ENCODE results near the gene CECR2. TPM values are rescaled to one million over a fixed set of nuclear protein-coding genes. Genes with fewer than 3 reads are reported as not detected.

CECR2 gene
- total RNA-seq, 1 donor from 2014 or later = 67.8 TPM

DNA sequence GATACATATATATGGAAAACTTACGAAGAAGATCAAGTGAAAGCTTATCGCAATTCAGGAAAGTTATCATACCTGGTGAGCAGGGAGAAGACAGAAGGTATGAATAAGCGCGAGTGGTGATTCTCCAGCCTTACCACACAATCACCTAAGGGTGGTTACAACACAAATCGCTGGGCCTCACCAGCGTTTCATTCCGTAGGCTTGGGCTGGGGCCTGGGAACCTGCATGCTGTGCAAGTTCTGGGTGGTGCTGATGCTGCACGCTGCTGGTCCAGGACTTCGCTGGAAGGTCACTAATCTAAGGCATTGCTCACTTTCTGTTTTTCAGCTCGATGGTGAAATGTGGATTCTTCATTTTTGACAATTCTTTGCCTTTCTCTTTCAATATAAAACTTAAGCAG, 117.5 kb downstream of the CECR2 start:
- Mint-ChIP-seq H3K36me3 (peaks cover 26% of the 10 kb centered on the region), H3K27ac (no peak overlapping the region)
- no peaks in the 10 kb centered on the region for H3K27me3 ChIP-seq

GRCh38 chr22:17489101-17489500, 119.8 kb downstream of the CECR2 start:
- Mint-ChIP-seq H3K27me3 (ENCODE audit: insufficient read depth, low read depth) (no peaks in the 10 kb centered on the region), H3K4me3 (no peak overlapping the region), H3K36me3 (peaks cover 19% of the 10 kb centered on the region), H3K27ac (no peak overlapping the region), H3K4me1 (peaks cover 30% of the 10 kb centered on the region), H3K9me3 (no peaks in the 10 kb centered on the region)
- no peak for DNase-seq (ENCODE audit: low spot score)
- H3F3A ChIP-seq (ENCODE audit: low read depth) = peaks cover 35% of the 10 kb centered on the region
- H3K36me3 ChIP-seq = no peaks in the 10 kb centered on the region
- H3K79me2 ChIP-seq (ENCODE audit: low read depth) = peaks cover 100% of the 10 kb centered on the region
- no peak overlapping the region for H3K9ac ChIP-seq
- no peak overlapping the region for H3K4me2 ChIP-seq
- peaks cover 85% of the 10 kb centered on the region for H4K20me1 ChIP-seq (ENCODE audit: low read depth)
- H3K4me3 ChIP-seq = no peak overlapping the region
- H3K27me3 ChIP-seq = no peaks in the 10 kb centered on the region
- peak overlapping the region; percentile 15 for H3K27ac ChIP-seq
- H3K9me3 ChIP-seq (ENCODE audit: low read depth) = no peaks in the 10 kb centered on the region
- peaks cover 36% of the 10 kb centered on the region for H3K4me1 ChIP-seq
- no peak overlapping the region for H2AFZ ChIP-seq (replicated peaks)
- TF ChIP-seq EZH2phosphoT487 (IDR thresholded peaks at IDR 0.05) (no peak), EZH2 (IDR thresholded peaks at IDR 0.05) (no peak)
- TF ChIP-seq, protein P1, sequence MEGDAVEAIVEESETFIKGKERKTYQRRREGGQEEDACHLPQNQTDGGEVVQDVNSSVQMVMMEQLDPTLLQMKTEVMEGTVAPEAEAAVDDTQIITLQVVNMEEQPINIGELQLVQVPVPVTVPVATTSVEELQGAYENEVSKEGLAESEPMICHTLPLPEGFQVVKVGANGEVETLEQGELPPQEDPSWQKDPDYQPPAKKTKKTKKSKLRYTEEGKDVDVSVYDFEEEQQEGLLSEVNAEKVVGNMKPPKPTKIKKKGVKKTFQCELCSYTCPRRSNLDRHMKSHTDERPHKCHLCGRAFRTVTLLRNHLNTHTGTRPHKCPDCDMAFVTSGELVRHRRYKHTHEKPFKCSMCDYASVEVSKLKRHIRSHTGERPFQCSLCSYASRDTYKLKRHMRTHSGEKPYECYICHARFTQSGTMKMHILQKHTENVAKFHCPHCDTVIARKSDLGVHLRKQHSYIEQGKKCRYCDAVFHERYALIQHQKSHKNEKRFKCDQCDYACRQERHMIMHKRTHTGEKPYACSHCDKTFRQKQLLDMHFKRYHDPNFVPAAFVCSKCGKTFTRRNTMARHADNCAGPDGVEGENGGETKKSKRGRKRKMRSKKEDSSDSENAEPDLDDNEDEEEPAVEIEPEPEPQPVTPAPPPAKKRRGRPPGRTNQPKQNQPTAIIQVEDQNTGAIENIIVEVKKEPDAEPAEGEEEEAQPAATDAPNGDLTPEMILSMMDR (IDR thresholded peaks at IDR 0.05) = no peak

More for the DNA sequence above, 117.5 kb downstream of the CECR2 start:
- Mint-ChIP-seq H3K4me3 (no peak overlapping the region), H3K27me3 (ENCODE audit: insufficient read depth, low read depth) (no peaks in the 10 kb centered on the region), H3K4me1 (peaks cover 14% of the 10 kb centered on the region), H3K9me3 (no peaks in the 10 kb centered on the region)
- H3K4me1 ChIP-seq = peaks cover 14% of the 10 kb centered on the region
- H3K27ac ChIP-seq = peak overlapping the region; percentile 5
- no peak overlapping the region for H3K4me3 ChIP-seq
- no peak overlapping the region for H2AFZ ChIP-seq (replicated peaks)
- H3K9me3 ChIP-seq (ENCODE audit: low read depth) = no peaks in the 10 kb centered on the region
- peaks cover 13% of the 10 kb centered on the region for H3F3A ChIP-seq (ENCODE audit: low read depth)
- DNase-seq (ENCODE audit: low spot score) = no peak
- TF ChIP-seq, protein P1 (IDR thresholded peaks at IDR 0.05) = no peak
- TF ChIP-seq EZH2phosphoT487 (IDR thresholded peaks at IDR 0.05) (no peak), EZH2 (IDR thresholded peaks at IDR 0.05) (no peak)
- no peak overlapping the region for H3K9ac ChIP-seq
- peaks cover 98% of the 10 kb centered on the region for H3K79me2 ChIP-seq (ENCODE audit: low read depth)
- peaks cover 74% of the 10 kb centered on the region for H4K20me1 ChIP-seq (ENCODE audit: low read depth)
- H3K4me2 ChIP-seq = no peak overlapping the region
- H3K36me3 ChIP-seq = no peaks in the 10 kb centered on the region

DNA sequence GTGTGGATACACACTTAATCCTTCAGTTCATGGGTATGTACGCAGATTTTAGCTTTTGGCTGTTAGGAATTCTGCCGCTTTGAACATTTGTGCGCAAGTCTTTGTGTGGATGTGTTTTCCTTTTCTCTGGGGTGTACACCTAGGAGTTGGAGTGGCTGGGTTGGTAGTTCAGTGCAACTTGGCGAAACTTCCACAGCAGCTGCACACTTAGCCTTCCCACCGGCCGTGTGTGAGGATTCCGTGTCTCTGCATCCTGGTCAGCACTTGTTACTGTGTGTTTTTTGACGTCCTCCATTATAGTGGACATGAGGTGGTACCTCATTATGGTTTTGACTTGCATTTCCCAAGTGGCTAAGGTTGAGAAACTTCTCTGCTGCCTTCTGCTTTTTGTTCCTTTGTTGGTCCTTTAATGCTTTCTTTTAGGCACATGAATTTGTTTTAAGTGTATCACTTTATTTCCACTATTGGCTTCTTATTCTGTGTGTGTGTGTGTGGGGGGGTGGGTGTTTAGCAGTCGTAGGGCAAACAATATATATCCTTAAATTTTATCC, 121.9 kb downstream of the CECR2 start:
- no peaks in the 10 kb centered on the region for H3K9me3 Mint-ChIP-seq

More for the DNA sequence above, 121.9 kb downstream of the CECR2 start:
- peaks cover 27% of the 10 kb centered on the region for H3K4me1 Mint-ChIP-seq
- H3K4me1 ChIP-seq = peaks cover 36% of the 10 kb centered on the region
- H3K27ac Mint-ChIP-seq = peak overlapping the region; percentile 32
- H3K4me3 ChIP-seq = no peak overlapping the region
- H3K27me3 Mint-ChIP-seq (ENCODE audit: insufficient read depth, low read depth) = peaks cover 3% of the 10 kb centered on the region
- no peak for DNase-seq (ENCODE audit: low spot score)
- H3K36me3 Mint-ChIP-seq = peaks cover 18% of the 10 kb centered on the region
- peaks cover 29% of the 10 kb centered on the region for H3F3A ChIP-seq (ENCODE audit: low read depth)
- H3K27ac ChIP-seq = peak overlapping the region; percentile 66
- H3K79me2 ChIP-seq (ENCODE audit: low read depth) = peaks cover 98% of the 10 kb centered on the region
- H3K9me3 ChIP-seq (ENCODE audit: low read depth) = no peaks in the 10 kb centered on the region
- TF ChIP-seq EZH2 (IDR thresholded peaks at IDR 0.05) = no peak
- TF ChIP-seq EZH2phosphoT487 (IDR thresholded peaks at IDR 0.05) = no peak
- TF ChIP-seq, protein P1 (IDR thresholded peaks at IDR 0.05) = no peak
- no peak overlapping the region for H2AFZ ChIP-seq (replicated peaks)
- H3K36me3 ChIP-seq = no peaks in the 10 kb centered on the region
- no peaks in the 10 kb centered on the region for H3K27me3 ChIP-seq
- no peak overlapping the region for H3K4me2 ChIP-seq
- no peak overlapping the region for H3K4me3 Mint-ChIP-seq
- peaks cover 81% of the 10 kb centered on the region for H4K20me1 ChIP-seq (ENCODE audit: low read depth)
- H3K9ac ChIP-seq = no peak overlapping the region

Data from neural progenitor cell (in vitro differentiated cells).